SKM-1 treated with dmso at 0.1 percent for 144 hours (cell line): ENCODE results near the gene ZP3.
"Not testable (repeated sequence)": the region's sequence is repeated elsewhere in the genome, so short reads cannot be mapped to it uniquely, and the experiment has no call there.

Source experiments
- DNase-seq: peaks from one replicate; lab custom pipeline; 2025; ENCODE audit not compliant: unreplicated experiment; lab: John Stamatoyannopoulos, UW

Gene ZP3

DNA sequence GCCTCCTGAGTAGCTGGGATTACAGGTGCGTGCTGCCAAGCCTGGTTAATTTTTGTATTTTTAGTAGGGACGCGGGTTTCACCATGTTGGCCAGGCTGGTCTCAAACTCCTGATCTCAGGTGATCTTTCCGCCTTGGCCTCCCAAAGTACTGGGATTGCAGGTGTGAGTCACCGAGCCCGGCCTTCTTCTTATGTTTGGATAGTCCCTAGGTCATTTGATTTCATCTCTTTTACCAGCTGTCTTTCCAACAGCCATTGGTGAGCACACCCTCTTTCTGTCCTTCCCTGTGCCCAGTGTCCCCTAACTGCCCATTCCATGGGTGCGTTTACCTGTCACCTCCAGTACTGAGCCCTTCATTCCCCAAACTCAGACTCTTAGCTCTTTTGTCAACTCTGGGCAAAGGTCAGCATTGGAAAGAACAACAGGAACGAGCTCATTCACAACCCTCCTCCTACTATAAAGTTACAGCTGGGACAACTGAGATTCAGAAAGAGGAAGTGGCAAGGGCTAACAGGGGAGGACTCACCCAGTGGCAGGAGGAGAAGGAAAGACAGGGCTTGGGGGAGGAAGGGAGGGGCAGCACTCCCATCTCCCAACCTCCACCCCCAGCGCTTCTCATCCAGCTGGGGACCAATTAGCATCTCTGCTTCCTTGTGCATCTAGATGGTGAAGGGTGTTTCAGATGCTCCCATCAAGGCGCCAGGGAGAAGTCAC, 20.8 kb upstream of the ZP3 start:
- DNase-seq, result peak; percentile 87

DNA sequence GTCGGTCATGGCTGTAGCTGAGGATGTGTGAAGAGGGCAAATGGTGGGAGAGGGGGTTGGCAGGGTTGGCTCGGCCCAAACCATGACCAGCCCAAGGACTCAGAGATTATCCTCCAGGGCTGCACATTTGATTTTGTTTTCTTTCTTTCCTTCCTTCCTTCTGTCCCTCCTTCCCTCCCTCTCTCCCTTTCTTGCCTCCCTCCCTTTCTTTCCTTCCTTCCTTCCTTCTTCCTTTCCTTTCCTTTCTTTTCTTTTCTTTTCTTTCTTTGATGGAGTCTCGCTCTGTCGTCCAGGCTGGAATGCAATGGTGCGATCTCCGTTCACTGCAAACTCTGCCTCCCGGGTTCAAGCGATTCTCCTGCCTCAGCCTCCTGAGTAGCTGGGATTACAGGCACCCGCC, 19.0 kb upstream of the ZP3 start:
- DNase-seq, result no peak

DNA sequence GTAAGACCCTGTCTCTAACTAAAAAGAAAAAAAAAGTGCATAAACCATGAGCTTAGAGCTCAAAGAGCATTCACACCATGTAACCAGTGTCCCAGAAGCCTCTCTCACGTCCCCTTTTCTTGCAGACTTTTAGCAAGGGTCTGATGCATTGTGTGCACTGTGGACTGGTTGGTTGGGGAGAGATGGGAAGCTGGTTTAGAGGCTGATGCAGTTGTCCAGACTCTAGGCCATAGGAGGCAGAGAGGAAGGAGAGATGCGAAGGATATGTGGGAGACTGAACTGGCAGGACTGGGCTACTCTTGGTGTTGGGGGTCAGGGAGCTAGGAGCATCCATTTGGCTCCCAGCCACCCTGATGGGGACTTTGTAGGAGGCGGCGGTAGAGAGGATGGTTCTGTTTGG, 17.0 kb upstream of the ZP3 start:
- no peak for DNase-seq

DNA sequence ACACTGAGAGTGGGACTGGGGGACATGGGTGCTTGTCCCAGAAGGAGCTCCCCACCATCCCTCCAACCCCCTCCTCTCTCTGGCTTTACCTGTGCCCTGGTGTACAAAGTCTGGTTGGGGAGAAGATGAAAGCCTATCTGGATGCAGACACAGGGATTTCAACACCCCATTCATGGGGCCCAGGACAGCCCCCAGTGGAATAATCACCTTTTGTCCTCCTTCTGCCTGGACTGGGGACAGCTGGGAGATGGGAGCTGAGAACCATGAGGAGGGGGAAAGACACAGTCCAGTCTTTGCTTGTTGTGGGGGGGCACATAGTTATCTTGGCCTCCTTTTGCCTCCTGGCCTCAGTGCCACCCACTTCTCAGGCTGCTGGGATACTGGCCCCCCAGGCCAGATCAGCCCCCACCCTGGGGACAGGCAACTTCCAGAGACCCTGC, 16.6 kb upstream of the ZP3 start:
- no peak for DNase-seq

DNA sequence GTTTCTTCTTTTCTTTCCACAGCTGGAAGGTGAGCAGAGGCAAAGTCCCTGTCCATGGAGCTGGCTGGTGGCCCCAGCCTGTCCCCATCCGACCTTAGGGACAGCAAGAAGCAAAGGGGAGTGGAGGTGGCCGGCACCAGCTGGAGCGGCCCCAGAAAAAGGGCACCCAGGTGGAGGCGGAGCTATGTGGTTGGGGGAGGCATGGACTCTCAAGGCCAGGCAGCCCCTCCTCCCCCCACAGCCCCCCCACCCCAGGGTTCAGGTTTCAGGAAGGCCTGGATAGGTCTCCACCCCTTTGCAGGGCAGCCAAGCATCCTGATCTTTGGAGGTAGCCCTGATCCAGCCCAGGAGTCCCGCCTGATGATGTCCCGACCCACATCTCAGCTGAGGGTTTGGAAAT, 15.2 kb upstream of the ZP3 start, which contains the start of gene SSC4D:
Gene SSC4D, minus strand, starts transcription at position 161 of the 400 bp plus-strand sequence. CDS start 5,258 bp downstream, outside the sequence.
- no peak for DNase-seq

DNA sequence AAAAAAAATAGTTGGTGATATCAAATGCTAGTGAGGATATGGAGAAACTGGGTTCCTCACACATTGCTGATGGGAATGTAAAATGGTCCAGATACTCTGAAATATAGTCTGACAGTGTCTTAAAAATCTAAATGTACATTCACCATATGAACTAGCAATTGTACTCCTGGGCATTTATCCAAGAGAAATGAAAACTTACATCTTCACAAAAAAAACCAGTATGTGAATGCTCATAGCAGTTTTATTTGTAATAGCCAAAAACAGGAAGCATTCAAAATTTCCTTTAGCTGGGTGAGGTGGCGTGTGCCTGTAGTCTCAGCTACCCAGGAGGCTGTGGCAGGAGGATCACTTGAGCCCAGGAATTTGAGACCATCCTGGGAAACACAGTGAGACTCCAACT, 13.1 kb upstream of the ZP3 start:
- DNase-seq, result no peak

DNA sequence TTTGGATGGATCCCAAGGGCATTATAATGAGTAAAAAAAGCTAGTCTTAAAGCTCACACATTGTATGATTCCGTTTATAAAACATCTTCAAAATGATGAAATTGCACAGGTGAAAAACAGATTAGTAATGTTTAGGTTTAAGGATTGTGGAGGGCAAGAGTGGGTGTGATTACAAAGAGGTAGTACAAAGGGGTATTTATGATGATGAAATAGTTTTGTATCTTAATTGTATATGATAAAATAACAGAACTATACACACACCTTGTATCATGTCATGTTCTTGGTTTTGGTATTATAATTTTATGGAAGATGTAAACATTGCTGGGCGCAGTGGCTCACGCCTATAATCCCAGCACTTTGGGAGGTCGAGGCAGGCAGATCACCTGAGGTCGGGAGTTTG, 12.5 kb upstream of the ZP3 start:
- no peak for DNase-seq

DNA sequence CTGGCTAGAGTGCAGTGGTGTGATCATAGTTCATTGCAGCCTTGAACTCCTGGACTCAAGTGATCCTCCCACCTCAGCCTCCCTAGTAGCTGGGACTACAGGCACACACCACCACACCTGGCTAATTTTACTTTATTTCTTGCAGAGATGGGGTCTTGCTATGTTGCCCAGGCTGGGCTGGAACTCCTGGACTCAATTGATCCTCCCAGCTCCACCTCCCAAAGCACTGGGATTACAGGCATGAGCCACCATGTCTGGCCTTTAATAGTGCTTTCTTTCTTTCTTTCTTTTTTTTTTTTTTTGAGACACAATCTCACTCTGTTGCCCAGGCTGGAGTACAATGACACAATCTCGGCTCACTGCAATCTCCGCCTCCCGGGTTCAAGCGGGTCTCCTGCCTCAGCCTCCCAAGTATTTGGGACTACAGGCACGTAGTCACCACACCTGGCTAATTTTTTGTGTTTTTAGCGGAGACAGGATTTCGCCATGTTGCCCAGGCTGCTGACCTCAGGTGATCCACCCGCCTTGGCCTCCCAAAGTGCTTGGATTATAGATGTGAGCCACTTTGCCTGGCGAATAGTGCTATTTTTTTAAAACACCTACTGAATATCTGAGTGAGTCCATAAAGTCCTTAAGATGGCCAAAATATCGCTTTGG, 7.0 kb upstream of the ZP3 start:
- DNase-seq, result not testable (repeated sequence)

DNA sequence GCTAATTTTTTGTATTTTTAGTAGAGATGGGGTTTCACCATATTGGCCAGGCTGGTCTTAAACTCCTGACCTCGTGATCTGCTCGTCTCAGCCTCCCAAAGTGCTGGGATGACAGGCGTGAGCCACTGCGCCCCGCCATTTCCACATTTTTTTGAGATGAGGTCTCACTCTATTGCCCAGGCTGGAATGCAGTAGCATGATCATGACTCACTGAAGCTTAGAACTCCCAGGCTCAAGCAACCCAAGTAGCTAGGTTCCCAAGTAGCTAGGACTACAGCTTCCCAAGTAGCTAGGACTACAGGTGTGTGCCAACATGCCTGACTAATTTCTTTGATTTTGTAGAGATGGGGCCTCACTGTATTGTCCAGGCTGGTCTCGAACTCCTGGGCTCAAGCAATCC, 3.7 kb upstream of the ZP3 start:
- DNase-seq, result not testable (repeated sequence)

DNA sequence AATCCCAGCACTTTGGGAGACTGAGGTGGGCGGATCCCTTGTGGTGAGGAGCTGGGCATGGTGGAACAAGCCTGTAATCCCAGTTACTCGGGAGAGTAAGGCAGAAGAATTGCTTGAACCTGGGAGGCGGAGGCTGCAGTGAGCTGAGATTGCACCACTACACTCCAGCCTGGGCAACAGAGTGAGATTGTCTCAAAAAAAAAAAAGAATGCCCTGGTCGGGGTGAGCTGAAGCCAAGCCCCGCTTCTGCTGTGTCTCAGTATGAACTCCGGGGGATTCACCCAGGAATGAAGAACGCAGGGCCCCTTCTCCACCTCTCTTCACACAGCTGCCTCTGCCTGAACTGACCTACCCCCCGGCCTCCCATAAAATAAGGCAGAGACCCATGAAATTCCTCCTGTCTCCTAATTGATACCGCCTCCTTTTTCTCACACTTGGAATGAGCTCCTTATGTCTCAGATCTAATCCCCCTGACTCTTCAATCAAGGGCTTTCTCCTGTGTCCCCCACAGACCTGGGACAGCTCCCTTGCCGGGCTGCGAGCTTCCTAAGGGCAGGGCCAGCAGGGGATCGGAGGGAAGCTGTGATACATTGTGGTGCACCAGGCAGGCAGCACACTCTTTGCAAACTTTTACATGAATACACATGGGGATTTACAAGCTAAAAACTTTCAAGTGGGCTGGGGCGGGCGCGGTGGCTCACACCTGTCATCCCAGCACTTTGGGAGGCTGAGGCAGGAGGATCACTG, 911 bp upstream of the ZP3 start:
- no peak for DNase-seq

DNA sequence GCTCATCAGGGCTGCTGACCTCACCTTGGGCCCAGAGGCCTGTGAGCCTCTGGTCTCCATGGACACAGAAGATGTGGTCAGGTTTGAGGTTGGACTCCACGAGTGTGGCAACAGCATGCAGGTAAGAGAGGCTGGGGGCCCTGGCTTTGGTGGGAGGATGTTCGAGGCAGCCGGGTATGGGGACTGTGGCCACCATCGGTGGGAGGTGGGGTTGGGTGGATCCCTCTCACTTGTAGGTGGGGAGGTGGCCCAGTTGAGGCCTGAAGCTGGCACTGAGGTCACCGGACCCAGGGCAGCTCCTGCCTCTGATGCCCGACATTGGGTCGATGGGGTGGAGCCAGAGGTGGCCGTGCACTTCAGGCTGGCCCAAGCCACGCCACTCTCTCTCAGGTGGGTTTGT, 406 bp downstream of the ZP3 start:
- DNase-seq, result no peak

DNA sequence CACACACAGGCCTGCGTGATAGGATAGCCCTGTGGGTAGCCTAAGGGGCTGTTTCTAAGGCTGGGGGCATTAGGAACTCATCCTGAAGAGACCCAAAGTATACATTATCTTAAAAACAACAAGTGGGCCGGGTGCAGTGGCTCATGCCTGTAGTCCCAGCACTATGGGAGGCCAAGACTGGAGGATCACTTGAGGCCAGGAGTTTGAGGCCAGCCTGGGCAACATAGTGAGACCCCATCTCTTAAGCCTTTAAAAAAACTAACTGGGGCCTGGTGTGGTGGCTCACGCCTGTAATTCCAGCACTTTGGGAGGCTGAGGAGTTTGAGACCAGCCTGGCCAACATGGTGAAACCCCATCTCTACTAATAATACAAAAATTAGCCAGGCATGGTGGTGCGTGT, 808 bp downstream of the ZP3 start:
- not testable (repeated sequence) for DNase-seq

DNA sequence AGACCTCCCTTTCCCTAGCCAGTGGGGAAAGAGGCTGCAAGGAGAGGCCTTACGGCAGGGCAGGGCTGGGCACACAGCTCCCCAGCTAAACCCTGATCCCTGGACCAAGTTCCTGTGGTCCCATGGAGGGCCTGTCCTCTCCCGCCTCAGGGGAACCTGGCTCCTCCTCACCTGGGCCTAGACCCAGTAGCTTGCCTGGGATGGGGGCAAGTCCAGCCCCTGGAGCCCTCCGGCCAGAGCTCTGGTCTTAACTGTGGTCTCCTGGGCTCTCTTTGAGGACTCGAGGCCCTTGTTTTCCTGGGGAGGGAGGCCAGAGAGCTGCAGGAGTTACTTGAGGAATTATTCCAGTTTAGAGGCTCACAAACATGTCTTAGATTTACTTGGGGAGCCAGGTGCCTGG, 1.5 kb downstream of the ZP3 start:
- DNase-seq, result no peak

DNA sequence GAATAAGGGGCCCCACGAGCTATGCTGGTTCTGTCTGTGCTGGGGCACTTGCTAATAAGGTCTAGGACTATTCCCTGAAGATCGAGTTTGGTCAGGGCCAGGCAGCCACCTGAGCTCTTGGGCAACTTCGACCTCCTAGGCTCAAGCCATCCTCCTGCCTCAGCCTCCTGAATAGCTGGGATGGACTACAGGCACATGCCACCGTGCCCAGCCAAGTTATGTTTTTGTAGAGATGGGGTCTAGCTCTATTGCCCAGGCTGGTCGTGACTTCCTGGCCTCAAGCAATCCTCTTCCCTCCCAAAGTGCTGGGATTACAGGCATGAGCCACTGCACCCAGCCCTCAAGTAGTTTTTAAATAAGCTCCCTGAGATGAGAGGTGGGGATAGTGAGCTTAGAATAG, 2.9 kb downstream of the ZP3 start:
- DNase-seq, result no peak

DNA sequence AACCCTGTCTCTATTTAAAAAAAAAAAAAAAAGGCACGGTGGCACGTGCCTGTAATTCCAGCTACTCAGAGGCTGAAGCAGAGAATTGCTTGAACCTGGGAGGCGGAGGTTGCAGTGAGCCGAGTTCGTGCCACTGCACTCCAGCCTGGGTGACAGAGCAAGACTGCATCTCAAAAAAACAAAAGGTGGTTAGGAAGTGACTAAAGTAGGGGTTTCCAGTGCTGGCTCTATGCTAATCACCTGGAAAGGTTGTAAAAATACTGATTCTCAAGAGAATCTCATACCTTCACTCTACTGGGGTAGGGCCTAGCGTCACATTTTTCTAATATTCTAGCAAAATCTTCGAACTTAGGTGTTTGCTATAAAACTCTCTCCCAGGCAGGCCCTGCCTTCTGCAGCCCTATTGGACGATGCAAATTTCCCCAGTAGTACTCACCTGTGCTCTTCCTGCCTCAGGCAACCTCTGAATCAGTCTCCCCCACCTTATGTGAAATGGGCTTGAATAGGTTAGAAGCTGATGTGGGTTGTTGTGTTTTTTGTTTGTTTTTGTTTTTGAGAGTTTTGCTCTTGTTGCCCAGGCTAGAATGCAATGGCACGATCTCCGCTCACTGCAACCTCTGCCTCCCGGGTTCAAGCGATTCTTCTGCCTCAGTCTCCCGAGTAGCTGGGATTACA, 3.5 kb downstream of the ZP3 start:
- DNase-seq, result no peak

DNA sequence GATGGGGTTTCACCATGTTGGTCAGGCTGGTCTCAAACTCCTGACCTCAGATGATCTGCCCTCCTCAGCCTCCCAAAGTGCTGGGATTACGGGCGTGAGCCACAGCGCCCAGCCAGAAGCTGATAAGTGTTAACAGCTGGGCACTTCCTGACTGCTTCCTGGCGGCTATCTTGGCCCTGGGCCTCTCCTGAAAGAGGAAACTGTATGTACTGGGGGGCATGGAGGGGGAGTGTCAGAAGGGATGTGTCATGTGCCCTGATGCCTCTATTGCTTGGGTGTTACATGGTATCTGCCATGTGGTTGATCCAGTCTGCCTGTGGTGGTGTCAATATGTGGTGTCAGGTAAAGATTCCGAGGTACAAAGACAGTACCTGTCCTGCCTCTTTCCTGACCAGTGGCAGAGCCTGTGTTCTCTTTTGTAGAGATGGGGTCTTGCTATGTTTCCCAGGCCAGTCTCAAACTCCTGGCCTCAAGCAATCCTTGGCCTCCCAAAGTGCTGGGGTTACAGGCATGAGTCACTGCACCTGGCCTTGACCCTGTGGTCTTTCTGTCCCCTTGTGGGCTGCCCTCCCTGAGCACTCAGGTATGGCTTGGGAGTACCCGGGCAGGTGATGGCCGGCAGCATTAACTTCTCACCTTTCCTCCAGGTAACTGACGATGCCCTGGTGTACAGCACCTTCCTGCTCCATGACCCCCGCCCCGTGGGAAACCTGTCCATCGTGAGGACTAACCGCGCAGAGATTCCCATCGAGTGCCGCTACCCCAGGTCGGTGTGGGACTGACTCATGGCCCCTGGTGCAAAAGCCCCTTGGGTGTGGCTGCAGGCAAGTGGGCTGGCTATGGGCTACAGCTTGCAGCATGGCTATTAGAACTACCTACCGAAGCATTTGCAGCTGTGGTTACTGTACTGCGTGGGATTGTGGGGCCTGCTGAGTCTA, 4.4 kb downstream of the ZP3 start:
- peak; percentile 36 for DNase-seq

DNA sequence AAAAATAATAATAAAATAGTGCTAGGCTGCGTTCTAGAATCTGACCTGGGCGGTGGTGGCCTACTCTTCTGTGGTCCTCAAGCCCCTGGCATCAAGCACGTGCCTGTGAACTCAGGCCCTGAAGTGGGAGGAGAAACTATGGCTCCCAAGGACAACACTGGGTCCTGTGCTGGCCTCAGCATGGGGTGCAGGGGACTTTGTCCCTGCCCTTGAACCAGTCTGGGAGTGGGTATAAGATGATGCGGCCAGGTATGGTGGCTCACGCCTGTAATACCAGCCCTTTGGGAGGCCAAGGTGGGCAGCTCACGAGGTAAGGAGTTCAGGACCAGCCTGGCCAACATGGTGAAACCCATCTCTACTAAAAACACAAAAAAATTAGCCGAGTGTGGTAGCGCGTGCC, 5.5 kb downstream of the ZP3 start:
- no peak for DNase-seq

DNA sequence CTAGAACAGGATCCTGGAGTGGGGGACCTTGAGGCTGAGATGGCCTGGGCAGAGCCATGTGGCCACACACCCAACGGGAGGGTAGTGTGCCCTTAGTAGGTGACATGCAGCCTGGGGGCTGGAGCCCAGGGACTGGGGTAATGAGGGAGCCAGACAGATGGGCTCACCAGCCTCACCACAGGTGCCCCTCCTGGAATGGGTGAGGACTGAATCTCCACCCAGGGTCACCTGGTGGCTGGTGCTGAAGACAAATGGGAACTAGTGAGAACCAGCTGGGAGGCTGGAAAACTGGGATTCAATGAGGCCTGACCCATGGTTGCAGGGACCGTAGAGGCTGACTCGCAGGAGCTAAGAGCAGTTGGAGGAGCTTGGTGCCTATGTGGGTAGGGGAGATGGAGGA, 6.1 kb downstream of the ZP3 start:
- DNase-seq, result no peak

DNA sequence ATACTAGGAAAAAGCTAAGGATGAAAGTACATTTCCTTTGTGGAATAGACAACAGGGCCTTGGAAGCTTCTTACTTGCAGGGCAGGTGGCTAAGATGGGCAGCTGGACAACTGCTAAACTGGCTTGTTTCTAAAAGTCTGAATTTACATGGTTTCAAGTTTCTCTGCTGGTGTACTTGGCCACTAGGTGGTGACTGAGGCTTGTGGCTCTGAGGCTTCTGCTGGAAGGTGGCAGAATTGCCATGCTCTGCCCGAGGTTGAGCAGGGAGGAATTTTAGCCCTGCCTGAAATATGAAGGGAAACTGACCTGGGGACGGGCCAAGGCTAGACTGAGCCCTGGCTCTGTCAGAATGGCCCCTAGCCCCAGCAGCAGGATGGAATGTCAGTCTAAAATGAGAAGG, 13.1 kb downstream of the ZP3 start:
- DNase-seq, result peak; percentile 44

DNA sequence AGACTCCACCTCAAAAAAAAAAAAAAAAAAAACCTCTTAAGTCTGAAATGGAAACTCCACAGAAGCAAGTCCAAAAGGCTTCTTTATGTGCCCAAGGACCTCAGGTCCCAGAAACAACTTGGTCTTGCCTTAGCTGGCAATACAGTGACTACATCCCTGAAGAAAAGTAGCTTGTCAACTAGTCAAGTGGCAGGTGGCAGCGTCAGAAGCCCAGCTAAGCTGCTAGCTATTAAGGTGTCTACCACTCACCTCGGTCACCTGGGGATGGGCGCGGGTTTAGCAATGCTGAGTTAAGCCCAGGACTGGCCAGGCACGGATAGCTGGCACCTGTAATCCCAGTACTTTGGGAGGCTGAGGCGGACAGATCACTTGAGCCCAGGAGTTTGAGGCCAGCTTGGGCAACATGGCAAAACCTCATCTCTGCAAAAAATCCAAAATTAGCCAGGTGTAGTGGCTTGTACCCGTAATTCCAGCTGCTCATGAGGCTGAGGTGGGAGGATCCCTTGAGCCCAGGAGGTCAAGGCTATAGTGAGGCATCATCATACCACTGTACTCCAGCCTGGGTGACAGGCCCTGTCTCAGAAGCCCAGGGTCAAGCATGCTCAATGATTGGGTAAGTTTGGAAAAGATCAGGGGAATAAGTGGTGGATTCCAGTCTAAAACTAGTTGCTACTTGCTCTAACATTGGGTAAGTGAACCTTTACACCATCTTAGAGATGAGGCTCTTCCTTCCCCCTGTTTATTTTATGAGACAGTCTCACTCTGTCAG, 14.6 kb downstream of the ZP3 start:
- DNase-seq, result not testable (repeated sequence)
